ENCODE measurements around the gene CNNM1.

DNA sequence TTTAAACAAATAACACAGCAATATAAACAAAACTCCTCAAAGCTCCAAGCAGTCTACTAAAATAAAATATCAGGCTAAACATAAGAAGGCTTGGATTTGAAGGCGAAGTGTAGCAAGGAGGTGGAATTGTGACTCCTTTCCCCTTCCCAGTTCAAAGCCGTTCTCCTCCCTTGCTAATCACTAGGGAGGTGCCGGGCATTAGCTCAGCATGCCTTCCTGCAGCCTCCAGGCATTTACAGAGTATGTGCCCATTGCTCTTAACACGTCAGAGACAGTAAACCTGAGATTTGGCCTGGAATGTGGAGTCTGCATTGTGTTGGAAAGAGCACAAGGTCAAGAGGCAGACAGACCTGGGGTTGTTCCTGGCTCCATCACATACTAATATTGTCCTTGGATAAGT lies 15.6 kb downstream of the CNNM1 start:
- TF ChIP-seq EZH2phosphoT487 (IDR thresholded peaks at IDR 0.05) (no peak), CTCF (IDR thresholded peaks at IDR 0.05) (no peak), EZH2 (IDR thresholded peaks at IDR 0.05) (no peak)

All from neural progenitor cell (in vitro differentiated cells).